Stimulated activated CD8-positive, alpha-beta memory T cell treated with anti-CD3 and anti-CD28 coated beads, Interleukin-4, amount 100 ng/mL, for 48 hours (primary cell): ENCODE measurements around the gene PPP2R1B.

ENCODE experiments used
- DNase-seq: peaks from one replicate; pipeline ENCODE4 v3.0.0-alpha.2; 2020

PPP2R1B gene

DNA sequence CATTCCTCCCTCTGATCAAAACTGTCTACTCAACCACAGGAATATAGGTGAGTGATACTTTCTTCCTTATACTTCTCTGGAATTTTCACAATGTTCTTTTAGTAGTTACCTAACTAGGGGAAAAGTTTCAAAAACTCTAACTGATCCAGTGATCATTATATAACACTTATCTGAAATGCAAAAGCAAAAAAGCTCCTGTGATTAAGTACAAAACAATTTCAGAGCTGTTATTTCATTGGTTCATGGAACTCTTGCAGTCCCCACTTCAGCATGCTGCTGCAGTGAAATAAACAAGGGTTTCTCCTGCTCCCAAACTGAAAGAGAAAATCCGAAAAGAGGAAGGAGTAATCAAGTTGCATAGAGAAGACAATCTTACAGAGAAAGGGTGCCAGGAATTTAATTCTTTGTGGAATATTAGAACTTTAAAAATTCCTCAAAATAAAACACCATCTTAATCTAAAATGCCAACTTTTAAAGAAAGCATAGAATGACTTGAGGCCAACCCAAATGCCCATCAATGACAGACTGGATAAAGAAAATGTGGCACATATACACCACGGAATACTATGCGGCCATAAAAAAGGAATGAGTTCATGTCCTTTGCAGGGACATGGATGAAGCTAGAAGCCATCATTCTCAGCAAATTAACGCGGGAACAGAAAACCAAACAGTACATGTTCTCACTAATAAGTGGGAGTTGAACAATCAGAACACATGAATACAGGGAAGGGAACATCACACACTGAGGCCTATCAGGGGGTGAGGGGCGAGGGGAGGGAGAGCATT is 20.3 kb downstream of the PPP2R1B start:
- DNase-seq, result no peak

GRCh38 chr11:111743700-111744099 is 22.5 kb downstream of the PPP2R1B start:
- no peak for DNase-seq

DNA sequence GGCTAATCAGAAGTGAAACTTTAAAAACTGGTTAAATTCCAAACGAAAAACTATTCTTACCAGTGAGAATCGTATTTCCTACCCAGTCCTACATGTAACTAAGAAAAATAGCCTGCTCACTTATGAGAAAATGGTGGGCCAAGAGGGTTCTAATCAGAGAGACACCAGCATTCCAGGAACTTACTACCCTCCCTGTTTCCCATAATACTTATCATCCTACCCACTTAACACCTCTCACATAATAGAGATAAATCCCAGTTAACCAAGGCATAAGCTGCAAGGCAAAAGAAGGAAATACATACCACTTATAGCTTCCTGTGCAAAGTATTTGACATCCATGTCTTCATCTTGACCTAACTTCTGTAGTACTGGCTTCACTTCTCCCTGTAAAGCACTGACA is 24.4 kb downstream of the PPP2R1B start:
- no peak for DNase-seq

GRCh38 chr11:111739299-111739698 is 26.9 kb downstream of the PPP2R1B start:
- no peak for DNase-seq

- no peak for DNase-seq
Measured at GRCh38 chr11:111737444-111738210, 28.6 kb downstream of the PPP2R1B start.

DNA sequence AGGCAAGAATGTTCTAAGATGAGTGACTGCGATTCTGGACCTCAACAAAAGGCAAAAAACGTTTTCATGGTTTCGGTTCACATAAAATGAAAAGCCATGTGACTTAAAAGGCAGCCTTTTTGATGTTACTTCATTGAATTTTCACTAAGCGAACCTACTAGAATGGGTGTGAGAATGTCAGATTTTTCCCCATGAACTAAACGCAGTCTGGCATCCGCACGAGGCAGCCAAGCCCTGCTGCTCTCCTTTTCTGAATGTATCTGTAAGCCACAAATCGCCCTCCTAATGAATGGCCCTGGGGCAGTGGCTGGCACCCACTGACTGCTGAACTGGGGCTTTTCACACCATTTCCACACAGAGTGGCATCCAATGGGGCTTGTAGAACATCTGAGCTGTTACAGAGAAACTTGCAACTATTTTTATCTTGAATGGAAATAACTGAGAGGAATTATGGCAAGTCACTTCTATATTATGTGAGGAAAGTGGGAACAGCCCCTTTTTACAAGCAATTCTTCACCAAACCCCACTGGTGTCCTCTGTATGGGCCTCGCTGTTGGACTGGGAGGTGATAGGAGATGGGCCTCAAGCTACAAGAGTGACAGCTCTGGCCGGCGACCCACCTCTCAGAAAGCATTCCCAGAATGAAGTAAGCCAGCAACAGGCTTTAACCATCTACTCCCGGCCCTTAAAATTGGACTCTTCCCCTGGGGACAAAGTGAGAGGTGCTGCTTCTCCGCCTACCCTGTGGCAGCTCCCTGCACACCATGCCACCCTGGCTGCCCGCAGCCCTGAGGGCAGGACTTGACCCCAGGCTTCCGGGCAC is 29.4 kb downstream of the PPP2R1B start:
- DNase-seq, result no peak

- DNase-seq, result no peak
Measured at GRCh38 chr11:111736181-111736590, 30.0 kb downstream of the PPP2R1B start.

DNA sequence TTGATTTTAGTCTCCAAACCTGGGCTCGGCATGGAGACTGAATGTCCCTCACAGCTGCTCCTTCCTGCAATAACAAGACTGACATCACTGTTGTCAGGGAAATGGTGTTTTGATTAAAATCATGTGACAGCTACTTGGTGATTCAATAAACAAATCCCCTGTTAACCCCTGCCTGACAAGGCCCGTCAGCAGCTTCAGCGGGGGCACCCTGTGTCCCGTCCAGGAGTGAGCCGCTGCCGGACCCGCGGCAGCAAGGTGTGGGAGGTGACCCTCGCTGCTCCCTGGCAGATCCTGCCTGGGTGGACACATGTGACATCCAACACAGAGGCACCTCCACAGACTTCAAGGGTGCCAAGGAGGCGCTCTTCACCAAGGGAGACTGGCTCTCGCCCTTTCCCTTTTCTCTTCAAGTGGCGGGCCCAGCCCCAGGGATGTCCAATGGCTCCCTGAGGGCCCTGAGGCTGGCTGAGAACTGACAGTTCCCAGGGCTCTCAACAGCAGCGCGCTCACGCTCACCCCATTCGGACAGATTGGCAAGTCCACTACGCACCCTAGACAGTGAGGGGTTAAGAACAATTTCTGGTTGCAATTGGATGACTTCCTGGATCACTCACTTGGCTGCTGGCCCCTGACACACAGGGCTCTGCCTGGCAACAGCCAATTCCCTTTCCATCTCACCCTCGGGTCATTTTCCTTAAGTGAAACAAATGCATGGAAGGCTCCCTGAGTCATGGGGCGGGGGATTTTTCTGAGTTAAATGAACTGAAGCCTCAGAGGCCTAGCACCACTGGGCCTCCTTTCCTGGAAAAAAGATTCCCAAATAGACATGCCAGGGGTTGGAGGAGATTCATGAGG is 30.7 kb downstream of the PPP2R1B start:
- DNase-seq, result no peak

- no peak for DNase-seq
Measured at GRCh38 chr11:111734954-111735261, 31.3 kb downstream of the PPP2R1B start.

- no peak for DNase-seq
Measured at GRCh38 chr11:111734101-111734953, 31.9 kb downstream of the PPP2R1B start.

- no peak for DNase-seq
Measured at GRCh38 chr11:111733611-111734088, 32.5 kb downstream of the PPP2R1B start.

GRCh38 chr11:111733016-111733415 is 33.2 kb downstream of the PPP2R1B start:
- DNase-seq, result no peak

- DNase-seq, result no peak
Measured at GRCh38 chr11:111731821-111732220, 34.4 kb downstream of the PPP2R1B start.

- no peak for DNase-seq
Measured at GRCh38 chr11:111730871-111731591, 35.2 kb downstream of the PPP2R1B start.

DNA sequence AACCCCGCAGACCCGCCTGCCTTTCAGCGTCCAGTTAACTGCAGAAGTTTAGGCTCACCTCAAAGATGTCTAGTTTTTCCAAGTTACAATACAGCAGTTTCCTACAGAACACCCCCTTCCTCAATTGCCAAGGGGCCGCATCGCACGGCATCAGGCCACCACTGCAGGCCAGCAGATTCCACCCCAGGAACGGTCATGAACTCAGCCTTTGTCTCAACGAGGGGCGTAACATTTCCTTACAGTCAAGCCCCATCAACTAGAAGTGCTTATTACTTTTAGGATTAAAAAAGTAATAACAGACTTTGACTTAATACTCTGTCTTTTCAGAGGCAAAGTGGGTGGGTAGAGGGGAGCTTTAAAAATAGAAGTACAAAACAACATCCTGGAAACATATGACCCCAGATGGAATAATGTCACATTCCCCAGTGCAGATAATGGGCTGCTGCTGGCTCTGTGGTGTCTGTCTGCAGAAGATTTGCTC is 36.3 kb downstream of the PPP2R1B start:
- DNase-seq, result no peak

GRCh38 chr11:111729071-111729830 is 36.9 kb downstream of the PPP2R1B start:
- no peak for DNase-seq

DNA sequence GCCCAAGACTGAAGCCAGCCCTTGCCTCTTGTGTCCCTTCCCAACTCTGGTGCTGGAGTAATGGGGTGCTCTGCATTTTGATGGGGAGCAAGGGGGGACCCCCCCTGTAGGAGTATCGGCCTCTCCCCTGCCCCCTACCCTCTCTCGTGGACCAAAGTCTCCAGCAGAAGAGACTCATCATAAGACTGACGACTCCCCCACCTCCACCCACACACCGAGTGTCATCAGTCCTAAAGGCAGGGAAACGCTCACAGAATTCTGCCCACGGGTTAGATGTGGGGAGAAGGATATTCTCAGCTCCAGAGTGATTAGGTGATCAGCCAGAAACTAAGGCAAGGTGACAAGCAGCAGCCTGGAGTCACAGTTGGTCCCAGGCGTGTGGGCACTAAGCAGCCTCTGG is 38.8 kb downstream of the PPP2R1B start:
- DNase-seq, result no peak

DNA sequence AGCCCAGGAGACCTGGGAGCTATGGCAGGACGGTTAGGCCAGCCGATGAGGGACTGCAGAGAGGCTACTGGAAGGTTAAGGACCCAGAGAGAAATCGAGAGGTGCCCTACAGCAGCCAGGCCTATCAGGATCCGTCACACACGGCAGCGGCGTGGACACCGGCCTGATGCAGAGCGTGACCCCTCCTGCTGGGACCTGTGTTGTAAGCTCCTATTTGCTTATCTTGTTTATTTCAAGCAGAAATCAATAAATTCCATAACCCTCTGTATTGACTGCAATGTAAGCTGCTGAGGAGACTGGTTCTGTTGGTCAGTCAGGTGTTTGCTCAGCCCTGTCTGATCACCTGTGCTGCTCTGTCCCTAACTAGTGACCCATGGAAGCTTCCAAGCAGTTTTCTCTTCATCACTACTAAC is 39.9 kb downstream of the PPP2R1B start:
- DNase-seq, result no peak

DNA sequence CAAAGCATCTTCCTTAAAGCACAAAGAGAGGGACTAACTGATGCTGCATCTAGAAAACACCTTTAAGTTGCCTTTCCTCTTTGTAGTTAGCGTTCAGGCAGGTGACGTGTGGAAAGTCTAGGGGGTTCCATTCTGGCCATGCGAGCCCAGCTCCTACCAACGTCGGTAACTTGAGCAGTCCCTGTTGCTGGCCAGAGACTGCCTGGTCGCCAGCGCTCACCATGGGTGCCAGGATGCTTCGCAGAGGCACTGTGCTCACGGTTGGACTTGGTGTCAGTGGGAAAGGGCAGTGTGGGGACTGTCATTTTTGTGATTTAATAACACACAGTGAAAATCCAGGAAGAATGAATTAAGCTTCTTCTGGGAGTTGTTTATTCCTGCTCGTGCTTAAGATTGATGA is 40.6 kb downstream of the PPP2R1B start:
- DNase-seq, result no peak

DNA sequence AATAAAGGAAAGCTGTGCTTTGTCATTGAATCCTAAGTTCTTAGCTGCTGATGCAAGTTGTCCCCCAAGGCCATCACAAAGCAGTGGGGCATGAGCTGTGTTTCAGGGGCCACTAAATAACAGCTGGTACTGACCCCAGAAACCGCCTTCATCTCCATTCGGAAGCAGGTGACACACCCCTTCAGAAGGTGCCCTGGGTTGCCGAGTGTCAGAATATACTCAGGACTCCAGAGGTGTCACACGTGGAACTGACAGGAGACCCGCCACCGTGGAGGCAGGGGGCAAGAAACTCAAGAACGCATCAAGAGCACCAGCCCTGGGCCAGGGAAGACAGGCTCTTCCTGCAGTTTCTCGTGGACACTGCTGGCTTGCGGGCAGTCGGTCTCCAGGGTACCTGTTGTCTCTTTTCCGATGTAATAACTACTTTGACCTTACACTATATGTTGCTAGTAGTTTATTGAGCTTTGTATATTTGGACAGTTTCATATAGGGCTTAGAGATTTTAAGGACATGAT is 41.5 kb downstream of the PPP2R1B start:
- DNase-seq, result no peak
